Naive thymus-derived CD8-positive, alpha-beta T cell (primary cell): Measurements from ENCODE around the gene EOLA2. TPM values are rescaled to one million over a fixed set of nuclear protein-coding genes. Genes with fewer than 3 reads are reported as not detected.
"Not testable (repeated sequence)": the region's sequence is repeated elsewhere in the genome, so short reads cannot be mapped to it uniquely, and the experiment has no call there.

ENCODE experiments used
- ATAC-seq, 2 donors: fragments of 150-1000 bp; cut with Tn5 transposase in 1 of 2; sonication (Bioruptor Pico), chemical (Tn5 transposase) in 1 of 2; 1 replicate in 1 of 2; 2 replicates in 1 of 2; pipeline ENCODE4 v1.10.0; 2021; ENCODE audit warnings: mild to moderate bottlenecking in 2 of 2, moderate library complexity in 2 of 2
- POLR2A ChIA-PET: fragments of 350-600 bp; sonication (Branson Sonifier 250); formaldehyde crosslinking; loops from one replicate; lab custom pipeline; 2021; ENCODE audit warnings: antibody characterized with exemption; lab: Charles Lee
- DNase-seq, 10 donors: peaks; one replicate each; pipeline versions ENCODE4 v3.0.0 to v3.0.0-alpha.2; 2020 to 2022
- H3K27ac Mint-ChIP-seq, 10 donors: one replicate each; pipeline ENCODE4 v1.8.0; 2020 to 2022; ENCODE audit warnings: mild to moderate bottlenecking in 10 of 10, mixed read lengths in 10 of 10, moderate library complexity in 4 of 10, inconsistent platforms in 1 of 10
- H3K27me3 Mint-ChIP-seq, 5 donors: one replicate each; pipeline ENCODE4 v1.8.0; 2021 to 2022; ENCODE audit warnings: mixed read lengths in 5 of 5
- H3K36me3 Mint-ChIP-seq, 3 donors: one replicate each; pipeline ENCODE4 v1.8.0; 2020 to 2022; ENCODE audit warnings: mixed read lengths in 3 of 3, mild to moderate bottlenecking in 2 of 3, inconsistent platforms in 1 of 3
- H3K4me1 Mint-ChIP-seq, 4 donors: one replicate each; pipeline ENCODE4 v1.8.0; 2021 to 2022; ENCODE audit warnings: mixed read lengths in 4 of 4
- H3K4me3 Mint-ChIP-seq, 10 donors: one replicate each; pipeline ENCODE4 v1.8.0; 2020 to 2022; ENCODE audit warnings: mild to moderate bottlenecking in 10 of 10, mixed read lengths in 10 of 10, moderate library complexity in 6 of 10, inconsistent platforms in 1 of 10
- H3K9me3 Mint-ChIP-seq, 9 donors: one replicate each; pipeline ENCODE4 v1.8.0; 2020 to 2022; ENCODE audit warnings: mixed read lengths in 9 of 9, mild to moderate bottlenecking in 3 of 9, inconsistent platforms in 1 of 9, moderate library complexity in 1 of 9
- polyA plus RNA-seq, 3 donors: library from polyadenylated mRNA; unstranded; fragments of 300-500 nt; fragmentation: Illumina TruSeq; gene quantifications; one replicate each; pipeline ENCODE4 v1.2.3, GENCODE V29; 2021
- total RNA-seq, 8 experiments: library from RNA in 2 of 8; stranded (reverse) in 2 of 8; gene quantifications; one replicate each; pipeline ENCODE4 v1.2.3 and lab custom pipeline; 2021 to 2026

Gene EOLA2
- total and polyA plus RNA-seq, 5 experiments from 2014 or later = 25.7 to 47.1 (median 39.9) TPM

GRCh38 chrX:149945820-149946219 is 7.5 kb upstream of the EOLA2 start:
- H3K4me1 Mint-ChIP-seq, H3K9me3 Mint-ChIP-seq, POLR2A ChIA-PET, H3K4me3 Mint-ChIP-seq, H3K27ac Mint-ChIP-seq, H3K27me3 Mint-ChIP-seq, ATAC-seq, DNase-seq: not testable (repeated sequence)
- peaks cover 0 to 27% (median 0%) of the 10 kb centered on the region in 3 donors for H3K36me3 Mint-ChIP-seq

- H3K9me3 Mint-ChIP-seq, H3K4me3 Mint-ChIP-seq, H3K4me1 Mint-ChIP-seq, POLR2A ChIA-PET, ATAC-seq, DNase-seq, H3K27me3 Mint-ChIP-seq: not testable (repeated sequence)
- H3K27ac Mint-ChIP-seq = peak overlapping the region in 2 of 10 donors; percentile 57 to 79
- H3K36me3 Mint-ChIP-seq = peaks cover 0 to 27% (median 0%) of the 10 kb centered on the region in 3 donors
Measured at GRCh38 chrX:149945087-149945670, 6.9 kb upstream of the EOLA2 start.

- peak overlapping the region; percentile 19 to 98 (median 96) for H3K27ac Mint-ChIP-seq
- not testable (repeated sequence) for H3K9me3 Mint-ChIP-seq, H3K27me3 Mint-ChIP-seq, H3K4me1 Mint-ChIP-seq, DNase-seq, ATAC-seq, H3K36me3 Mint-ChIP-seq
- peak overlapping the region; percentile 88 to 96 (median 90) for H3K4me3 Mint-ChIP-seq
- POLR2A ChIA-PET = interaction anchor here (0.6 to 3.4 kb wide), 6 partner anchors 400 to 1456 kb away, joined by 3 to 41 read pairs (median 4); partner anchors contain the start of genes EOLA1, IDS, MTMR1 and VMA21
Measured at GRCh38 chrX:149940674-149941024, 2.4 kb upstream of the EOLA2 start.

GRCh38 chrX:149939905-149940673 is 1.8 kb upstream of the EOLA2 start:
- Mint-ChIP-seq H3K27ac (peak overlapping the region; percentile 81 to 98 (median 96)), H3K36me3 (peaks cover 0 to 6% (median 0%) of the 10 kb centered on the region in 3 donors), H3K4me3 (peak overlapping the region; percentile 88 to 96 (median 90)), H3K9me3 (no peaks in the 10 kb centered on the region), H3K27me3 (no peaks in the 10 kb centered on the region), H3K4me1 (peaks cover 0 to 5% (median 2%) of the 10 kb centered on the region in 4 donors)
- DNase-seq (peak; percentile 75 to 97 (median 90)), ATAC-seq (peak; percentile 56)
- POLR2A ChIA-PET = interaction anchor here (0.6 to 3.4 kb wide), 10 partner anchors 10 to 1457 kb away, joined by 3 to 41 read pairs (median 4); partner anchors contain the start of genes EOLA1, IDS, MTM1 and MTMR1

GRCh38 chrX:149939655-149939904 is 1.3 kb upstream of the EOLA2 start:
- POLR2A ChIA-PET = interaction anchor here (1.1 to 3.4 kb wide), 9 partner anchors 11 to 1457 kb away, joined by 3 to 41 read pairs (median 5); partner anchors contain the start of genes EOLA1, IDS, MTM1 and MTMR1
- Mint-ChIP-seq H3K9me3 (no peaks in the 10 kb centered on the region), H3K27ac (peak overlapping the region; percentile 81 to 98 (median 96)), H3K27me3 (no peaks in the 10 kb centered on the region), H3K36me3 (peaks cover 0 to under 1% (median 0%) of the 10 kb centered on the region in 3 donors), H3K4me3 (peak overlapping the region; percentile 88 to 96 (median 90)), H3K4me1 (peaks cover 0 to 5% (median 2%) of the 10 kb centered on the region in 4 donors)
- DNase-seq = peak in 1 of 10 donors; percentile 83
- peak; percentile 30 to 31 for ATAC-seq

GRCh38 chrX:149938881-149939654 is 777 bp upstream of the EOLA2 start:
- Mint-ChIP-seq H3K36me3 (peaks cover 0 to 5% (median 0%) of the 10 kb centered on the region in 3 donors), H3K27me3 (no peaks in the 10 kb centered on the region), H3K27ac (peak overlapping the region in 7 of 10 donors; percentile 69 to 98 (median 97)), H3K4me3 (peak overlapping the region; percentile 36 to 97 (median 88)), H3K9me3 (no peaks in the 10 kb centered on the region), H3K4me1 (peaks cover 0 to 5% (median 3%) of the 10 kb centered on the region in 4 donors)
- DNase-seq (peak; percentile 71 to 96 (median 86)), ATAC-seq (peak; percentile 4 to 6)
- POLR2A ChIA-PET = interaction anchor here (0.6 to 3.4 kb wide), 11 partner anchors 12 to 1107 kb away, joined by 3 to 41 read pairs (median 4); partner anchors contain the start of genes EOLA1, IDS, MTM1 and MTMR1

- no peaks in the 10 kb centered on the region for H3K27me3 Mint-ChIP-seq
- H3K36me3 Mint-ChIP-seq = peaks cover 0 to 7% (median 0%) of the 10 kb centered on the region in 3 donors
- DNase-seq (peak in 6 of 10 donors; percentile 11 to 61 (median 21)), ATAC-seq (no peak)
- H3K9me3 Mint-ChIP-seq = no peaks in the 10 kb centered on the region
- POLR2A ChIA-PET = interaction anchor here (0.6 to 3.4 kb wide), 6 partner anchors 22 to 1458 kb away, joined by 3 to 41 read pairs (median 3); partner anchors contain the start of genes EOLA1 and IDS
- H3K4me1 Mint-ChIP-seq = peaks cover 0 to 5% (median 3%) of the 10 kb centered on the region in 4 donors
- H3K4me3 Mint-ChIP-seq = peak overlapping the region; percentile 84 to 97 (median 94)
- peak overlapping the region; percentile 94 to 99 (median 98) for H3K27ac Mint-ChIP-seq
Measured at GRCh38 chrX:149937871-149938426, 342 bp downstream of the EOLA2 start.

- H3K36me3 Mint-ChIP-seq, POLR2A ChIA-PET, DNase-seq, ATAC-seq, H3K4me1 Mint-ChIP-seq, H3K27me3 Mint-ChIP-seq, H3K9me3 Mint-ChIP-seq: not testable (repeated sequence)
- Mint-ChIP-seq H3K27ac (peak overlapping the region in 9 of 10 donors; percentile 25 to 99 (median 98)), H3K4me3 (peak overlapping the region; percentile 84 to 97 (median 94))
Measured at GRCh38 chrX:149937328-149937727, 963 bp downstream of the EOLA2 start.

GRCh38 chrX:149933547-149933946 is 4.7 kb downstream of the EOLA2 start:
- H3K9me3 Mint-ChIP-seq, H3K27ac Mint-ChIP-seq, H3K27me3 Mint-ChIP-seq, POLR2A ChIA-PET, H3K4me3 Mint-ChIP-seq, H3K36me3 Mint-ChIP-seq, DNase-seq, H3K4me1 Mint-ChIP-seq, ATAC-seq: not testable (repeated sequence)

- H3K36me3 Mint-ChIP-seq, DNase-seq, ATAC-seq, H3K27ac Mint-ChIP-seq, H3K27me3 Mint-ChIP-seq, H3K4me3 Mint-ChIP-seq, POLR2A ChIA-PET, H3K4me1 Mint-ChIP-seq, H3K9me3 Mint-ChIP-seq: not testable (repeated sequence)
Measured at GRCh38 chrX:149932970-149933369, 5.3 kb downstream of the EOLA2 start.

GRCh38 chrX:149932150-149932549 is 6.1 kb downstream of the EOLA2 start:
- H3K9me3 Mint-ChIP-seq, POLR2A ChIA-PET, H3K27ac Mint-ChIP-seq, ATAC-seq, DNase-seq, H3K36me3 Mint-ChIP-seq, H3K27me3 Mint-ChIP-seq, H3K4me3 Mint-ChIP-seq, H3K4me1 Mint-ChIP-seq: not testable (repeated sequence)

- H3K4me1 Mint-ChIP-seq, H3K9me3 Mint-ChIP-seq, POLR2A ChIA-PET, DNase-seq, H3K36me3 Mint-ChIP-seq, H3K27ac Mint-ChIP-seq, H3K27me3 Mint-ChIP-seq, H3K4me3 Mint-ChIP-seq, ATAC-seq: not testable (repeated sequence)
Measured at GRCh38 chrX:149931355-149931754, 6.9 kb downstream of the EOLA2 start.
